Hair follicular keratinocyte (primary cell): ENCODE measurements around the gene C1QTNF4. TPM values are rescaled to one million over a fixed set of nuclear protein-coding genes. Genes with fewer than 3 reads are reported as not detected.

ENCODE experiments used
- total RNA-seq: library from RNA; depleted of rRNA; stranded (reverse); fragments of >200 nt; gene quantifications from 2 replicates; pipeline ENCODE4 v1.2.3, GENCODE V29; 2015

The C1QTNF4 gene
- 0.08 and 0.16 TPM in 2 replicates for total RNA-seq

DNA sequence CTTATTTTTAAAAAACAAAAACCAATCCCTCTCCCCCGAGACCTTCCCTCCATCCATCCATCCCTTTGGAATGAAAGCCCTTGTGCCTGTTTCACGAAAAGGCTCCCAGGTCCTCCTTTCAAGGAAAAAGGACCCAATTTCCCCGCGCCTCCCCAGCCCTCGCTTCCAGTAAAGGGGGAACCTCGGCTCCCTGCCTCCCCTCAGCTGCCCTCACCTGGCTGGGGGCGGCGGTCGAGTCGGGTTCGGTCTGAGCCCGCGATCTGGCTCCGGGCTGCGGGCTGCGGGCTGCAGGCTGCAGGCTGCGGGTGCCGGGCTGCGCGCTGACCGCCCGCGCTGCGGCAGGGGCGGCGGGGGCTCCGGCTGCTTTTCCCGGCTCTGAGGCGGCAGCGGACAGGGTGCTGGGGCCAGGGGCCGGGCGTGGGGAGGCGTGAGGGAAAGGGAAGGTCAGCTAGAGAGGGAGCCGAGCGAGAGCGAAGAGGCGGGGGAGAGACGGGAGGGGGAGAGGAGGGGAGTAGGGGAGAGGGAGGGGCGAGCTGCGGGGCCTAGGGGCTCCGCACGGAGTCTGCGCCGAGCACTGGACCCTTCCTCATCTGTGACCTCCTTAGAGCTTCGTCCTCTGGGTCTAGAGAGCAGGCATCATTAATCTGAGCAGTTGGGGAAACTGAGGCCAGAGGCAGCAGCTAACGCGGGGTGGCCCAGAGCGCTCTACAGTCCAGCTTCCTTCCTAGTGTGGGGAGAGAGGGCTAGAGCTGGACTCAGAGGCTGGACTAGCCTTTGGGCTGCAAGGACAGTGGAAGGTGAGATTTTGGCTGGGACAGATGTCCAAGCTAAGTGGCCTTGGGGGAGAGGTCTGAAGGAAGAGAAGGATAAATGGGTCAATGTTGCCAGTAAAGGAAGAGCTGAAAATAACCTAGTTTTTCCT is at the start of gene C1QTNF4:
Gene C1QTNF4, minus strand, starts transcription at position 478 of the 922 bp plus-strand sequence. CDS start 3,601 bp downstream, outside the sequence.

DNA sequence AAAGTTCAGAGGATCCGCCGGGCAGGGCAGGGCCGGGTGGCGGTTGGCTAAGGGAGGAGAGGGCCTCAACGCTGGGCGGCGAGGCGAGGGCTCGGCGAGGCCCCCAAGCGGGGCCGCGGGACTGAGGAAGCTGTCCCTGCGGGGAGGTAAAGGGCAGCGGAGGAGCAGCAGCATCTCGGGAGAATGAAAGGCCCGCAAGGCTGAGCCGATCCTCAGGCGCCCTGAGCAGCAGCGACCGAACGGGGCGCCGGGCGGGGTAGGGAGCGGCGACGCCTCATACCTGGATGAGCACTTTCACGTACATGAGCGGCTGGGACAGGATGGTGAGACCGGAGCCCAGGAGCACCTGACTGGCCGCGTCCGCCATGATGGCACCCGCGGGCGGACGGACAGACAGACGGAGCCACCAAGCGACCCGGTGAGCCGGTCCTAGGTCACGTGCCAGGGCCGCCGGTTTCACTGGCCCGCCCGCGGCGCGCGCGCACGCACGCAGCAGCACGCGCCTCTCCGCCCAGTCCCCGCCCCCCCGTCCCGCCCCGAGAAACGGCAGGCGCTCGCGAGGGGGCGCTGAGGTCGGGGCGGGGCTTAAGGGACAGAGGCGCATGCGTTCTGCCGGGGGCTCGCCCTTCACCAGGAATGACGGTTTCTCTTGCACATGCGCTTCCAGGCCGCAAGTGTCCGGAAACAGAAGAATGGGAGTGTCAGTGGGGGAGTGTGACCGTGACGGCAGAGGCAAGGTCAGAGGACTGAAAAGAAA is 48.1 kb upstream of the C1QTNF4 start, which contains the start of gene MTCH2:
Gene MTCH2, minus strand, starts transcription at position 461 of the 757 bp plus-strand sequence. Its CDS starts 94 bp downstream, at position 367.

DNA sequence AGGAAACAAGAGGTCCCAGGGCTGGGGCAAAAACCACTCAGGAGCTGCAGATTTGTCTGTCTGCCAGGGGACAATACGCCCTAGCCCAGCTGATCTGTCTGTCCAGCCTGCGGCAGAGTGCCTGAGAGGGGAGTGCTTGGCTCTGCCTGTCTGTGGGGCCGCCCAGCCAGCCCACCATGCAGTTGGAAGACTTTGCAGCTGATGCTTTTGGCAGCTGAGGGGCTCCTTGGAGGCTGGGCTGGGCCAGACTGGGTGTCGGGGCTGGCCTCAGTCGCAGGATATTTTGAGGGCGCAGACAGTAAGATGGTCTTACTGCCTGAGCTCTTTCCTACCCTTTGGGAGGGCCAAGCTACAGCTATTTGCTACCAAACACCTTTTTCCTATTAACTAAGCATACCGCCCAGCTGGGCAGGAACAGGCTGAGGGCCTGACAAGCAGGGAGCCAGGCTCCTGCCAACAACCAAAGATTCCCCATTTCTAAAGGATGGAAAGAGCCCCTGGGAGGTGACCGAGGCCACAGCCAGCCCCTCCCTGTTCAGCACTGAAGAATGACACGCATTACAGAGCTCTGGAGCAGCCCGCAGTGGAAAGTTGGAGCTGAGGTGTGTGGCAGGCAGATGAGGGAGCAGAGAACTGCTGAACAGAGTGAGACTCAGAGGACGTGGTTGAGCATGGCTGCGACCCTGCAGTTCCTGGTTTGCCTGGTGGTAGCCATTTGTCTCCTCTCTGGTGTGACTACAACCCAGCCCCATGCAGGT is 7.9 kb downstream of the C1QTNF4 start, which contains the start of gene FAM180B:
Gene FAM180B, plus strand, starts transcription at position 581 of the 758 bp plus-strand sequence. Its CDS starts 91 bp downstream, at position 672.

DNA sequence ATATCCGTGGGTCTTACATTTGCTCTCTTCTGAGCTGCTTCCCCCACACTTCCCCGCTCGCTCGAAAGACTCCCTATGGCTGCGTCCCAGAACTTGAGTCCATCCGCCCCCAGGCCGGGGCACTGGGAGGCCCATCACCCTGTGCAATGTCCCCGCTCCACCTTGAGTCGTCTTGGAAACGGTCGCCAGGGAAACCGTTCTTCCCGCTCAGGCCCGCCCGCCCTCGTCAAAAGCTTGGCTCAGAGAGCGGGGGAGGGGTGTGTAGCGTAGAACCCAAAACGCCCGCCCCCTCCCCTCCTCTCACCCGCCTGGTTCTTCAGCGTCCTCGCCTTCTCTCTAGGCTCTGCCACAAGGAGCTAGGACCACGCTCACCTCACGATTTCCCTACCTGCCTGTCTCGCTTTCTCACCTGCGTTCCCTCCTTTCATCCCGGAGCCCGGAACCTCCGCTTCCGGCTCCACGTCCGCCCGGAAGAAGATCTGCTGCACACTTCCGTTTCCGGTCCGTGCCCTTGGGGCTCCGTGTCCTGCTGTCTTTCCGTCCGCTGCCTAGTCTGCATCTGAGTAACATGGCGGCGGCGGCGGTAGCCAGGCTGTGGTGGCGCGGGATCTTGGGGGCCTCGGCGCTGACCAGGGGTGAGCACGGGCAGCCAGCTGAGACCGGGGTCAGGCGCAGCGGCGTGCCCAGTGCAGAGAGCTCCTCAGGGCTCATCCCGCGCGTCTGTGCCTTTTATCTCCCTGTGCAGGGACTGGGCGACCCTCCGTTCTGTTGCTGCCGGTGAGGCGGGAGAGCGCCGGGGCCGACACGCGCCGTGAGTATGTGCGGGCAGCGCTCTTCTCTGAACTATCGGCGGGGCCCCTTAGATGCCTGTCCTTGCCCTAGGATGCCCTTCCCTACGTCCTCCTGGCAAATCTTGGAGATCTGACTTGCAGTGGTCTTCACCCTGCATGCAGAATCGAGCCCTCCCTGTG is 15.4 kb downstream of the C1QTNF4 start, which contains the start of the genes KBTBD4 and NDUFS3:
Gene KBTBD4, minus strand, starts transcription at position 447 of the 971 bp plus-strand sequence. Its CDS starts 19 bp downstream, at position 428.
Gene NDUFS3, plus strand, starts transcription at position 551 of the 971 bp plus-strand sequence. Its CDS starts 18 bp downstream, at position 569.

DNA sequence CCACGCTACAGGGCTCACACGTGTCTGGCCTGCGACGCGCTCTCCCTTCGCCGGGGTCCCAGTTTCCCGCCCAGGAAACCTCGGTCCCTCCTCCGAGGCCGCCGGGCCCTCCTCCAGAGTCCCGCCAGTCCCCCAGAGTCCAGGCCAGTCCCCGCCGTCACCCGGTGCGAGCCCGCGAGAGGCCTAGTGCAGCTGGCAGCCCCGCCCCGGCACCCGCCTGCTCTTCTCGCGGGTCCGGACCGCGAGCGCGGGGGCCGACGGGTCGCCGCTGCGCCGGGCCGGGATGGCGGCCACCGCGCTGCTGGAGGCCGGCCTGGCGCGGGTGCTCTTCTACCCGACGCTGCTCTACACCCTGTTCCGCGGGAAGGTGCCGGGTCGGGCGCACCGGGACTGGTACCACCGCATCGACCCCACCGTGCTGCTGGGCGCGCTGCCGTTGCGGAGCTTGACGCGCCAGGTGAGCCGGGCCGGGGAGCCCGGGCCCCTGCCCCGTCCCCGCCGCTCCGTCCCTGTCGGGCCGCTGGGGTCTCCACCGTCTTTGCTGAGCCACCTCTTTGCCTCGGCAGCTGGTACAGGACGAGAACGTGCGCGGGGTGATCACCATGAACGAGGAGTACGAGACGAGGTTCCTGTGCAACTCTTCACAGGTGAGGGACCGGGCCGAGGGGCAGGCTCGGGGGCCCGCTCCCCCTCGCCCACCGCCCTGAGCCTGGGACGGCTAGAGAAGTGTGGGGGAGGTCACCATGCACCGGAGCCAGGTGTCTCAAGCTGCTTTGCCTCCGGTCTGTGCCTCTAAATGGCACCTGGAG is 28.7 kb downstream of the C1QTNF4 start, which contains the start of gene PTPMT1:
Gene PTPMT1, plus strand, starts transcription at position 260 of the 809 bp plus-strand sequence. Its CDS starts 24 bp downstream, at position 284.

DNA sequence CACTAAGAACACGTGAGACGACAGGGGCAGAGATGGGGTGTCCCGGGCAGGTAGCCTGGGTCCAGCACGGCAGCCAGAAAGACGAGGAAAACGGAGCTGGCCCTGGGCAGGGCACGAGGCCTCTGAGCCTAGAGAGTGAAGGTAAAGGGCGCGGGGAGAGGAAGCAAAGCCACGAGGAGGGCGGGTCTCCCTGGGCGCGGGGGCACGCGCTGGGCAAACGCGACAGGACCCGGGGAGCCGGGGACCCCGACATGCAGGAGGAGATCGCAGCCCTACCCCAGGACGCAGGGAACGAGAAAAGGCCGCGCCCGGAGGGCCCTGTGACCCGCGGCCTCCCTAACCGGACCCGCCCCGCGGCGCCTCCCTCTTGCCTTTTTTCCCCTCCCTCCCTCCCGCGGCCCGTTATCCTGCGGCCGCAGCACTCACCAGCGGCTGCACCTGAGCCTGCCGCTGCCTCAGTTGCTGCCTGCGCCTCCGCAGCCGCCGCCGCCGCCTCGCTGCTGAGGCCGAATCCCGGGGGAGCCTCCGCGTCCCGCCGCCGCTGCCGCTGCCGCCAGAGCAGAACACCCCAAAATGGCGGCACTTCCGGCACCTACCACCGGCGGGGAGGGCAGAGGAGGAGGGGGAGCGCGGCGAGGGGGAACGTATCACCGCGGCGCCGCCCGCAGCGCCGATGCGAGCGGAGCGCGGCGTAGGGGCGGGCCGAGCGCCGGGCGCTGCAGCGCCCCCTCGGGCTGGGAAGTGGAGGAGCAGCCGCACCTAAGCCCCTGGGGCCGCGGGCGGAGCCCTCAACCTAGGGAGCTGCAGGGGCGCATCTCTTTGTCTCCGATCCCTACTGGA is 41.4 kb downstream of the C1QTNF4 start, which contains the start of gene CELF1:
Gene CELF1, minus strand, starts transcription at position 567 of the 840 bp plus-strand sequence. CDS start 53,609 bp downstream, outside the sequence.

Other genes starting within 250 kb of the C1QTNF4 start
- not detected in 2 replicates for gene MYBPC3, start 241.7 kb downstream of the C1QTNF4 start, total RNA-seq
- gene SPI1, start 215.9 kb downstream of the C1QTNF4 start, total RNA-seq, result not detected in 2 replicates
- gene SLC39A13, start 185.8 kb downstream of the C1QTNF4 start, total RNA-seq, result 84.5 and 97.5 TPM in 2 replicates
- 123 and 233 TPM in 2 replicates for gene PSMC3, start 168.0 kb downstream of the C1QTNF4 start, total RNA-seq
- not detected in 2 replicates for gene RAPSN, start 145.3 kb downstream of the C1QTNF4 start, total RNA-seq
- gene CELF1, start 41.3 kb downstream of the C1QTNF4 start, total RNA-seq, result 51.8 and 52.3 TPM in 2 replicates
- gene PTPMT1, start 28.8 kb downstream of the C1QTNF4 start, total RNA-seq, result 166 and 195 TPM in 2 replicates
- 12.5 and 15.4 TPM in 2 replicates for gene KBTBD4, start 15.4 kb downstream of the C1QTNF4 start, total RNA-seq
- gene NDUFS3, start 15.3 kb downstream of the C1QTNF4 start, total RNA-seq, result 75.5 and 101 TPM in 2 replicates
- gene FAM180B, start 7.7 kb downstream of the C1QTNF4 start, total RNA-seq, result not detected in 2 replicates
- 69.9 and 104 TPM in 2 replicates for gene MTCH2, start 48.1 kb upstream of the C1QTNF4 start, total RNA-seq
- 0.16 and 0.19 TPM in 2 replicates for gene AGBL2, start 121.0 kb upstream of the C1QTNF4 start, total RNA-seq
- gene FNBP4, start 172.9 kb upstream of the C1QTNF4 start, total RNA-seq, result 20.1 and 26.4 TPM in 2 replicates